Mucosa of rectum (tissue), 2 donors: Measurements from ENCODE around the gene KRTAP3-1.

Experiments
- H3K27ac ChIP-seq, 2 donors: one replicate each; pipeline ENCODE4 v1.7.0; 2013; ENCODE audit warnings: inconsistent platforms in 2 of 2, low read depth in 2 of 2, low read length in 2 of 2
- H3K27me3 ChIP-seq, 2 donors: one replicate each; pipeline ENCODE4 v1.7.0; 2013; ENCODE audit warnings: low read length in 2 of 2; ENCODE audit not compliant: control insufficient read depth in 2 of 2, insufficient read depth in 2 of 2
- H3K36me3 ChIP-seq, 2 donors: one replicate each; pipeline ENCODE4 v1.7.0; 2013; ENCODE audit warnings: low read length in 2 of 2; ENCODE audit not compliant: control insufficient read depth in 2 of 2, insufficient read depth in 2 of 2
- H3K4me1 ChIP-seq, 2 donors: one replicate each; pipeline ENCODE4 v1.7.0; 2013; ENCODE audit warnings: low read length in 2 of 2, mild to moderate bottlenecking in 1 of 2; ENCODE audit not compliant: control insufficient read depth in 2 of 2, insufficient read depth in 2 of 2
- H3K4me3 ChIP-seq, 2 donors: one replicate each; pipeline ENCODE4 v1.7.0; 2013; ENCODE audit warnings: low read length in 2 of 2
- H3K9ac ChIP-seq, 2 donors: one replicate each; pipeline ENCODE4 v1.7.0; 2013; ENCODE audit warnings: low read length in 2 of 2, low read depth in 1 of 2, mild to moderate bottlenecking in 1 of 2
- H3K9me3 ChIP-seq, 2 donors: one replicate each; pipeline ENCODE4 v1.7.0; 2013; ENCODE audit warnings: low read length in 2 of 2; ENCODE audit not compliant: control insufficient read depth in 2 of 2
- donor health status: healthy.
- donor health status: Normal muscosa, but diverticular disease.

The KRTAP3-1 gene

GRCh38 chr17:40981115-40981514 lies 27.8 kb downstream of the KRTAP3-1 start:
- Histone ChIP-seq H3K9me3 (no peaks in the 10 kb centered on the region), H3K27me3 (peaks cover 4 to 9% of the 10 kb centered on the region in 2 donors), H3K36me3 (no peaks in the 10 kb centered on the region), H3K4me1 (no peaks in the 10 kb centered on the region), H3K4me3 (no peak overlapping the region), H3K9ac (no peak overlapping the region), H3K27ac (no peak overlapping the region)

- H3K36me3 ChIP-seq = no peaks in the 10 kb centered on the region
Measured at GRCh38 chr17:40980596-40980995, 28.3 kb downstream of the KRTAP3-1 start.

GRCh38 chr17:40980117-40980516 lies 28.8 kb downstream of the KRTAP3-1 start:
- H3K4me1 ChIP-seq = no peaks in the 10 kb centered on the region
- H3K4me3 ChIP-seq = no peak overlapping the region
- no peaks in the 10 kb centered on the region for H3K36me3 ChIP-seq
- H3K9ac ChIP-seq = no peak overlapping the region
- peaks cover 5 to 9% of the 10 kb centered on the region in 2 donors for H3K27me3 ChIP-seq
- no peak overlapping the region for H3K27ac ChIP-seq
- H3K9me3 ChIP-seq = no peaks in the 10 kb centered on the region

More at GRCh38 chr17:40980596-40980995, 28.3 kb downstream of the KRTAP3-1 start:
- no peaks in the 10 kb centered on the region for H3K9me3 ChIP-seq
- no peak overlapping the region for H3K27ac ChIP-seq
- H3K9ac ChIP-seq = no peak overlapping the region
- H3K27me3 ChIP-seq = peaks cover 5 to 9% of the 10 kb centered on the region in 2 donors
- no peak overlapping the region for H3K4me3 ChIP-seq
- H3K4me1 ChIP-seq = no peaks in the 10 kb centered on the region

- Histone ChIP-seq H3K36me3 (no peaks in the 10 kb centered on the region), H3K27me3 (peaks cover 4 to 5% of the 10 kb centered on the region in 2 donors), H3K27ac (no peak overlapping the region), H3K9me3 (no peaks in the 10 kb centered on the region), H3K4me1 (no peaks in the 10 kb centered on the region), H3K9ac (no peak overlapping the region), H3K4me3 (no peak overlapping the region)
Measured at GRCh38 chr17:40978575-40979151, 30.3 kb downstream of the KRTAP3-1 start.

- no peaks in the 10 kb centered on the region for H3K9me3 ChIP-seq
- no peak overlapping the region for H3K4me3 ChIP-seq
- H3K4me1 ChIP-seq = no peaks in the 10 kb centered on the region
- no peak overlapping the region for H3K27ac ChIP-seq
- no peak overlapping the region for H3K9ac ChIP-seq
- no peaks in the 10 kb centered on the region for H3K36me3 ChIP-seq
- H3K27me3 ChIP-seq = peaks cover 4 to 5% of the 10 kb centered on the region in 2 donors
Measured at GRCh38 chr17:40975516-40975915, 33.4 kb downstream of the KRTAP3-1 start.

- H3K27me3 ChIP-seq = peaks cover 4 to 5% of the 10 kb centered on the region in 2 donors
- H3K9me3 ChIP-seq = no peaks in the 10 kb centered on the region
- no peaks in the 10 kb centered on the region for H3K4me1 ChIP-seq
- H3K4me3 ChIP-seq = no peak overlapping the region
- no peak overlapping the region for H3K9ac ChIP-seq
- no peak overlapping the region for H3K27ac ChIP-seq
- H3K36me3 ChIP-seq = no peaks in the 10 kb centered on the region
Measured at GRCh38 chr17:40974366-40974765, 34.6 kb downstream of the KRTAP3-1 start.

- H3K9ac ChIP-seq = no peak overlapping the region
- no peaks in the 10 kb centered on the region for H3K9me3 ChIP-seq
- H3K36me3 ChIP-seq = no peaks in the 10 kb centered on the region
- no peaks in the 10 kb centered on the region for H3K27me3 ChIP-seq
- H3K4me1 ChIP-seq = no peaks in the 10 kb centered on the region
- H3K27ac ChIP-seq = no peak overlapping the region
- H3K4me3 ChIP-seq = no peak overlapping the region
Measured at GRCh38 chr17:40967582-40967981, 41.3 kb downstream of the KRTAP3-1 start.

GRCh38 chr17:40966848-40967247 lies 42.1 kb downstream of the KRTAP3-1 start, which contains the start of gene KRT39:
Gene KRT39, minus strand, starts transcription at chr17:40966948. Its CDS starts 92 bp downstream, at chr17:40966856.
- H3K4me1 ChIP-seq = no peaks in the 10 kb centered on the region
- no peak within 1 kb of the TSS for H3K27ac ChIP-seq
- H3K9me3 ChIP-seq = no peaks in the 10 kb centered on the region
- no peaks in the 10 kb centered on the region for H3K27me3 ChIP-seq
- H3K9ac ChIP-seq = no peak within 1 kb of the TSS
- H3K4me3 ChIP-seq = no peak within 1 kb of the TSS
- H3K36me3 ChIP-seq = no peaks in the 10 kb centered on the region

- Histone ChIP-seq H3K4me3 (no peak overlapping the region), H3K36me3 (no peaks in the 10 kb centered on the region), H3K4me1 (no peaks in the 10 kb centered on the region), H3K27ac (no peak overlapping the region), H3K27me3 (no peaks in the 10 kb centered on the region), H3K9ac (no peak overlapping the region), H3K9me3 (no peaks in the 10 kb centered on the region)
Measured at GRCh38 chr17:40963838-40964237, 45.1 kb downstream of the KRTAP3-1 start.

GRCh38 chr17:40962059-40962561 lies 46.8 kb downstream of the KRTAP3-1 start:
- H3K9me3 ChIP-seq = no peaks in the 10 kb centered on the region
- H3K27me3 ChIP-seq = no peaks in the 10 kb centered on the region
- H3K4me3 ChIP-seq = no peak overlapping the region
- no peak overlapping the region for H3K27ac ChIP-seq
- no peaks in the 10 kb centered on the region for H3K36me3 ChIP-seq
- H3K4me1 ChIP-seq = no peaks in the 10 kb centered on the region
- no peak overlapping the region for H3K9ac ChIP-seq
